GM18520 (cell line): ENCODE results near the gene PRKG2.
A peak's percentile ranks its signal among the peaks of the same experiment; 100 is the strongest.

ENCODE experiments used
- ATAC-seq: cut with Tn5 transposase; IDR thresholded peaks from one replicate; pipeline ENCODE4 v1.9.1; 2021; ENCODE audit not compliant: unreplicated experiment

Gene PRKG2

GRCh38 chr4:81106150-81106549 is 108.9 kb downstream of the PRKG2 start:
- no peak for ATAC-seq

GRCh38 chr4:81102107-81102506 is 112.9 kb downstream of the PRKG2 start:
- ATAC-seq = no peak

GRCh38 chr4:81096566-81096965 is 118.5 kb downstream of the PRKG2 start:
- no peak for ATAC-seq

GRCh38 chr4:81095389-81095788 is 119.6 kb downstream of the PRKG2 start:
- no peak for ATAC-seq

- ATAC-seq = no peak
Observed at GRCh38 chr4:81093720-81094401, 121.2 kb downstream of the PRKG2 start.

- ATAC-seq = no peak
Observed at GRCh38 chr4:81085979-81086378, 129.0 kb downstream of the PRKG2 start.

GRCh38 chr4:81085291-81085690 is 129.7 kb downstream of the PRKG2 start:
- ATAC-seq = no peak

GRCh38 chr4:81084634-81085033 is 130.4 kb downstream of the PRKG2 start:
- ATAC-seq = no peak

GRCh38 chr4:81084029-81084428 is 131.0 kb downstream of the PRKG2 start:
- ATAC-seq = no peak

- ATAC-seq = no peak
Observed at GRCh38 chr4:81081156-81081555, 133.9 kb downstream of the PRKG2 start.

GRCh38 chr4:81071013-81071412 is 144.0 kb downstream of the PRKG2 start:
- ATAC-seq = no peak

GRCh38 chr4:81069706-81070331 is 145.2 kb downstream of the PRKG2 start:
- ATAC-seq = peak; percentile 93

GRCh38 chr4:81065446-81065845 is 149.6 kb downstream of the PRKG2 start:
- no peak for ATAC-seq

- ATAC-seq = no peak
Observed at GRCh38 chr4:81062001-81062400, 153.0 kb downstream of the PRKG2 start.

- no peak for ATAC-seq
Observed at GRCh38 chr4:81061344-81061730, 153.7 kb downstream of the PRKG2 start.

- ATAC-seq = no peak
Observed at GRCh38 chr4:81060587-81061343, 154.3 kb downstream of the PRKG2 start.

- ATAC-seq = no peak
Observed at GRCh38 chr4:81058621-81059020, 156.4 kb downstream of the PRKG2 start.

- peak; percentile 94 for ATAC-seq
Observed at GRCh38 chr4:81052119-81053068, 162.6 kb downstream of the PRKG2 start.

GRCh38 chr4:81049907-81050306 is 165.1 kb downstream of the PRKG2 start:
- ATAC-seq = no peak

- ATAC-seq = no peak
Observed at GRCh38 chr4:81049330-81049729, 165.7 kb downstream of the PRKG2 start.
